Endothelial cell (in vitro differentiated cells): ENCODE measurements around the gene TPM4. TPM values are rescaled to one million over a fixed set of nuclear protein-coding genes. Genes with fewer than 3 reads are reported as not detected.

Experiments
- DNase-seq: peaks from one replicate; pipeline ENCODE4 v3.0.0; 2021; ENCODE audit warnings: low spot score
- H3K27ac Mint-ChIP-seq: one replicate; pipeline ENCODE4 v1.8.0; 2021; ENCODE audit warnings: mixed read lengths, inconsistent platforms; ENCODE audit not compliant: unreplicated experiment
- H3K27me3 Mint-ChIP-seq: one replicate; pipeline ENCODE4 v1.8.0; 2021; ENCODE audit warnings: mild to moderate bottlenecking, moderate library complexity, mixed read lengths, inconsistent platforms; ENCODE audit not compliant: unreplicated experiment
- H3K36me3 Mint-ChIP-seq: one replicate; pipeline ENCODE4 v1.8.0; 2021; ENCODE audit warnings: mild to moderate bottlenecking, low read depth, mixed read lengths, inconsistent platforms; ENCODE audit not compliant: unreplicated experiment
- H3K4me1 Mint-ChIP-seq: one replicate; pipeline ENCODE4 v1.8.0; 2021; ENCODE audit warnings: mild to moderate bottlenecking, mixed read lengths, inconsistent platforms; ENCODE audit not compliant: unreplicated experiment
- H3K4me3 Mint-ChIP-seq: one replicate; pipeline ENCODE4 v1.8.0; 2021; ENCODE audit warnings: mild to moderate bottlenecking, mixed read lengths, inconsistent platforms; ENCODE audit not compliant: unreplicated experiment
- H3K9me3 Mint-ChIP-seq: one replicate; pipeline ENCODE4 v1.8.0; 2021; ENCODE audit warnings: mixed read lengths, inconsistent platforms; ENCODE audit not compliant: unreplicated experiment
- total RNA-seq: library from RNA; stranded (reverse); fragmentation: NEBNext Ultra II Directional; extraction: Animal tissue kit (Norgen Biotek cat#: 25700); gene quantifications from one replicate; pipeline ENCODE4 v1.2.1, GENCODE V29; 2021; ENCODE audit not compliant: unreplicated experiment
- TF ChIP-seq, protein P1 (sequence below): fragments of 200-600 bp; sonication (generic); IDR thresholded peaks from one replicate; pipeline ENCODE4 v1.5.0; 2021; ENCODE audit warnings: antibody characterized with exemption; ENCODE audit not compliant: unreplicated experiment

Gene TPM4
- total RNA-seq, 1 donor from 2014 or later = 644 TPM

DNA sequence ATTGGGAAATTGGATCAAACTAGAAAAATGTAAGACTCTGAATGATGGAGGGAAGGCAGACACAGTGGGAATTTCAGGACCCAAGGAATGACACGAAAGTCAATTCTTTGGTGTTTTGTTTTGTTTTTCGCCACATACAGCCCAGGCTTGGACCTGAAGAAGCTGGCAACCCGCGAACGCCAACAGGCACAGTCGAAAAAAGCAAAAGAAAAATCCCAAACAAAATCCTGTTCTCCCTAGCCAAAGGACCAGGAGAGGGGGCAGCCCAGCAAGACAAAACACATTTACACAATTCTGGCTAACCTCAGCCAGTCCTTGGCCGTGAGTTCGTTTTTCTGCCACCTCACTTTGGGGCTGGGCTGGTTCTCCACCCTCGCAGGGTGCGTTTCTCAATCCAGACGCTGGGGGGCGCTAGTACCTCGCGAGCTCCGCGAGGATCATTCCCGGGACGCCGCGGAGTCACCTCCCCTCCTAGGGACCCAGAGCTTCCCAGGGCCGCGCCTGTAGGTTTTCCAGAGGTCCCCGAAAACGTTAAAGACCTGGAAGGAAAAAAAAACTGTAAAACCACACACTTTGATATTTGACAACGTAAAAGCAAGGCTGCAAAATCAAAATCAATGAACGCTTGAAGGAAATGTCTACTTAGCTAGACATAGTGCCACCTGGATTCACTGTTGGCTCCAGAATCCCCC lies 34.9 kb upstream of the TPM4 start:
- Mint-ChIP-seq H3K27ac (no peak overlapping the region), H3K9me3 (no peaks in the 10 kb centered on the region), H3K4me3 (no peak overlapping the region), H3K36me3 (no peaks in the 10 kb centered on the region), H3K4me1 (no peaks in the 10 kb centered on the region), H3K27me3 (peaks cover 15% of the 10 kb centered on the region)
- TF ChIP-seq, protein P1, sequence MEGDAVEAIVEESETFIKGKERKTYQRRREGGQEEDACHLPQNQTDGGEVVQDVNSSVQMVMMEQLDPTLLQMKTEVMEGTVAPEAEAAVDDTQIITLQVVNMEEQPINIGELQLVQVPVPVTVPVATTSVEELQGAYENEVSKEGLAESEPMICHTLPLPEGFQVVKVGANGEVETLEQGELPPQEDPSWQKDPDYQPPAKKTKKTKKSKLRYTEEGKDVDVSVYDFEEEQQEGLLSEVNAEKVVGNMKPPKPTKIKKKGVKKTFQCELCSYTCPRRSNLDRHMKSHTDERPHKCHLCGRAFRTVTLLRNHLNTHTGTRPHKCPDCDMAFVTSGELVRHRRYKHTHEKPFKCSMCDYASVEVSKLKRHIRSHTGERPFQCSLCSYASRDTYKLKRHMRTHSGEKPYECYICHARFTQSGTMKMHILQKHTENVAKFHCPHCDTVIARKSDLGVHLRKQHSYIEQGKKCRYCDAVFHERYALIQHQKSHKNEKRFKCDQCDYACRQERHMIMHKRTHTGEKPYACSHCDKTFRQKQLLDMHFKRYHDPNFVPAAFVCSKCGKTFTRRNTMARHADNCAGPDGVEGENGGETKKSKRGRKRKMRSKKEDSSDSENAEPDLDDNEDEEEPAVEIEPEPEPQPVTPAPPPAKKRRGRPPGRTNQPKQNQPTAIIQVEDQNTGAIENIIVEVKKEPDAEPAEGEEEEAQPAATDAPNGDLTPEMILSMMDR = peak; percentile 99
- peak; percentile 92 for DNase-seq

DNA sequence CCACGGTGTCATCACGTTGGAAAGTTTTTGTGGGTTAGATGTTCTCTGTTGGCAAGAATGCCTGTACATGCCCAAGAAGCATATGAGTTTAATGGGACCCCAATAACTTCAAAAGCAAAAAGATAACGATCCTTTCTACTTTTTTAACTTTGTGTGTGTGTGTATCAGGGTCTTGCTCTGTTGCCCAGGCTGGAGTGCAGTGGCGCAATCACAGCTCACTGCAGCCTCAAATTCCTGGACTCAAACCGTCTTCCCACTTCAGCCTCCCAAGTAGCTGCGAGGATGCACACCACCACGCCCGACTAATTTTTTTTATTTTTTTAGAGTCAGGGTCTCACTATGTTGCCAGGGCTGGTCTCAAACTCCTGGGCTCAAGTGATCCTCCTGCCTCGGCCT lies 34.3 kb upstream of the TPM4 start:
- no peaks in the 10 kb centered on the region for H3K4me1 Mint-ChIP-seq
- H3K27me3 Mint-ChIP-seq = peaks cover 12% of the 10 kb centered on the region
- DNase-seq = no peak
- no peak overlapping the region for H3K4me3 Mint-ChIP-seq
- H3K27ac Mint-ChIP-seq = no peak overlapping the region
- TF ChIP-seq, protein P1 = no peak
- H3K36me3 Mint-ChIP-seq = no peaks in the 10 kb centered on the region
- no peaks in the 10 kb centered on the region for H3K9me3 Mint-ChIP-seq

DNA sequence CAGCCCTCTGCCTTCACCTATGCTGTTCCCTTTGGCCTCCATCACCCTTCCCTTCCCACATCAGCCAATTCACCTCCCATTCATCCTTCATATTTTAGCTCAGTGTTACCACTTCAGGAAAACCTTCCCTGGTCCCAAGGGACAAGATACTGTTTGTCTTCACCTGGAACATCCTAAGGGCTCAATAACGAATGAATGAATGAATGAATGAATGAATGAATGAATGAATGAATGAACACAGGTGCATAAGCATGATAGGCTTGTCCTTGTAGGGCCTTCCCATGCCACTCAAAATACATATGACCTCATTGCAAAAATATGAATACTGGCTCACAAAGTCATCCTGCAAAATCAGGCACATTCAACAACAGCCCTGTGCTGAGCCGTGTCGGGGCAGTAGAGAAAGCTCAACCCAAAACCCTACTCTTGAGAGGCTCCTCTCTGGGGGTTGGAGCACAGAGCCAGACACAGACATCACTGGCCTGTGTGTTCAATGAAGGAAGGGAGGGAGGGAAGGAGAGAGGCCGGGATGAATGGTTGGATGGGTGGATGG lies 33.7 kb upstream of the TPM4 start:
- H3K27me3 Mint-ChIP-seq = peaks cover 12% of the 10 kb centered on the region
- no peak overlapping the region for H3K4me3 Mint-ChIP-seq
- no peak for DNase-seq
- H3K27ac Mint-ChIP-seq = no peak overlapping the region
- no peaks in the 10 kb centered on the region for H3K36me3 Mint-ChIP-seq
- no peaks in the 10 kb centered on the region for H3K4me1 Mint-ChIP-seq
- no peaks in the 10 kb centered on the region for H3K9me3 Mint-ChIP-seq
- TF ChIP-seq, protein P1 = no peak

DNA sequence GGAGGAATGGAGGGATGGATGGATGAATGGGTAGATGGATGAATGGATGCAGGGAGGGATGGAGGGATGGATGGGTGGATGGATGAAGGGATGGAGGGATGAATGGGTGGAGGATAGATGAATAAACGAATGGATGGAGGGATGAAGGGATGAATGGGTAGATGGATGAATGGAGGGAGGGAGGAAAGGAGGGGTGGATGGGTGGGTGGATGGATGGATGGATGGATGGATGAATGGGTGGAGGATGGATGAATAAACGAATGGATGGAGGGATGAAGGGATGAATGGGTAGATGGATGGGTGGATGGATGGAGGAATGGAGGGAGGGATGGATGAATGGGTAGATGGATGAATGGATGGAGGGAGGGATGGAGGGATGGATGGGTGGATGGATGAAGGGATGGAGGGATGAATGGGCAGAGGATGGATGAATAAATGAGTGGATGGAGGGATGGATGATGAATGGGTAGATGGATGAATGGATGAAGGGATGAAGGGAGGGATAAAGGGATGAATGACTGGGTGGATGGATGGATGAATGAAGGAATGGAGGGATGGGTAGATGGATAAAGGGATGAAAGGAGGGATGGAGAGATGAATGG lies 33.0 kb upstream of the TPM4 start:
- Mint-ChIP-seq H3K27me3 (peaks cover 8% of the 10 kb centered on the region), H3K4me1 (no peaks in the 10 kb centered on the region), H3K9me3 (no peaks in the 10 kb centered on the region), H3K36me3 (no peaks in the 10 kb centered on the region), H3K27ac (no peak overlapping the region), H3K4me3 (no peak overlapping the region)
- TF ChIP-seq, protein P1 = no peak
- DNase-seq = no peak

DNA sequence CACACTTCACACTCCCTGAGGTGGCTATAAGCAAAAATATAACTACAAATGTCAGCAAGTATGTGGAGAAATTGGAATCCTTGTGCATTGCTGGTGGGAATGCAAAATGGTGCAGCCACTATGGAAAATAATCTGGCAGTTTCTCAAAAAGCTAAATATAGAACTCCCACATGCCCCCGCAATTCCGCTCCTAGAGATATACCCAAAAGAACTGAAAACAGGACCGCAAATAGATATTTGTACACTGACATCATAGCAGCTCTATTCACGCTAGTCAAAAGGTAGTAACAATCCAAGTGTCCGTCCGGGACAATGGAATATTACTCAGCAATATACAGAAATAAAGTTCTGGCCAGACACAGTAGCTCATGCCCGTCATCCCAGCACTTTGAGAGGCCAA lies 31.5 kb upstream of the TPM4 start:
- Mint-ChIP-seq H3K36me3 (no peaks in the 10 kb centered on the region), H3K27me3 (peaks cover 5% of the 10 kb centered on the region), H3K4me3 (no peak overlapping the region), H3K27ac (no peak overlapping the region), H3K4me1 (no peaks in the 10 kb centered on the region), H3K9me3 (no peaks in the 10 kb centered on the region)
- DNase-seq = no peak
- TF ChIP-seq, protein P1 = no peak
